ENCODE measurements around the gene SNX10. TPM values are rescaled to one million over a fixed set of nuclear protein-coding genes. Genes with fewer than 3 reads are reported as not detected.
A peak's percentile ranks its signal among the peaks of the same experiment; 100 is the strongest.

The SNX10 gene
- total and polyA plus RNA-seq, 8 donors: 2.9 to 23.5 (median 6.0) TPM

GRCh38 chr7:26363465-26363864, 71.8 kb downstream of the SNX10 start:
- FAIRE-seq (no peak), ATAC-seq (peak in 1 of 4 donors; percentile 21), DNase-seq (no peak)
- intact Hi-C loops (cut with DNase I): loop anchor here in 1 of 3 donors (5.0 to 10.0 kb wide), 2 partner anchors 276 to 469 kb away; no protein-coding TSS in a partner anchor
- peaks cover 0 to 31% (median 22%) of the 10 kb centered on the region in 3 donors for H3K4me1 ChIP-seq
- H3K27ac ChIP-seq: no peak overlapping the region
- no peaks in the 10 kb centered on the region for H3K9me3 ChIP-seq
- no peaks in the 10 kb centered on the region for H3K36me3 ChIP-seq
- TF ChIP-seq, protein P1, sequence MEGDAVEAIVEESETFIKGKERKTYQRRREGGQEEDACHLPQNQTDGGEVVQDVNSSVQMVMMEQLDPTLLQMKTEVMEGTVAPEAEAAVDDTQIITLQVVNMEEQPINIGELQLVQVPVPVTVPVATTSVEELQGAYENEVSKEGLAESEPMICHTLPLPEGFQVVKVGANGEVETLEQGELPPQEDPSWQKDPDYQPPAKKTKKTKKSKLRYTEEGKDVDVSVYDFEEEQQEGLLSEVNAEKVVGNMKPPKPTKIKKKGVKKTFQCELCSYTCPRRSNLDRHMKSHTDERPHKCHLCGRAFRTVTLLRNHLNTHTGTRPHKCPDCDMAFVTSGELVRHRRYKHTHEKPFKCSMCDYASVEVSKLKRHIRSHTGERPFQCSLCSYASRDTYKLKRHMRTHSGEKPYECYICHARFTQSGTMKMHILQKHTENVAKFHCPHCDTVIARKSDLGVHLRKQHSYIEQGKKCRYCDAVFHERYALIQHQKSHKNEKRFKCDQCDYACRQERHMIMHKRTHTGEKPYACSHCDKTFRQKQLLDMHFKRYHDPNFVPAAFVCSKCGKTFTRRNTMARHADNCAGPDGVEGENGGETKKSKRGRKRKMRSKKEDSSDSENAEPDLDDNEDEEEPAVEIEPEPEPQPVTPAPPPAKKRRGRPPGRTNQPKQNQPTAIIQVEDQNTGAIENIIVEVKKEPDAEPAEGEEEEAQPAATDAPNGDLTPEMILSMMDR (IDR thresholded peaks at IDR 0.05): no peak
- no peaks in the 10 kb centered on the region for H3K27me3 ChIP-seq
- no peak overlapping the region for H3K4me3 ChIP-seq
- 23 to 28% methylated on average over 7 of the region's 7 CpGs for WGBS, 2 donors

- ATAC-seq (peak; percentile 78 to 89 (median 88)), FAIRE-seq (peak; percentile 73), DNase-seq (peak in 3 of 6 donors; percentile 52 to 69 (median 55))
- TF ChIP-seq, protein P1 (IDR thresholded peaks at IDR 0.05): peak; percentile 32 to 67 (median 52)
- Histone ChIP-seq H3K4me3 (no peak overlapping the region), H3K36me3 (no peaks in the 10 kb centered on the region), H3K4me1 (peaks cover 0 to 32% (median 22%) of the 10 kb centered on the region in 3 donors), H3K27me3 (no peaks in the 10 kb centered on the region), H3K27ac (peak overlapping the region in 3 of 4 donors; percentile 13 to 73 (median 55)), H3K9me3 (no peaks in the 10 kb centered on the region)
- intact Hi-C loops (cut with DNase I): loop anchor here in 2 of 3 donors (5.0 to 10.0 kb wide), 3 partner anchors 73 to 473 kb away; partner anchors contain the start of gene SNX10 (in 1 of the 2)
- 21 to 22% methylated on average over 13 of the region's 13 CpGs for WGBS, 2 donors
Observed at GRCh38 chr7:26365077-26365900, 73.6 kb downstream of the SNX10 start.

DNA sequence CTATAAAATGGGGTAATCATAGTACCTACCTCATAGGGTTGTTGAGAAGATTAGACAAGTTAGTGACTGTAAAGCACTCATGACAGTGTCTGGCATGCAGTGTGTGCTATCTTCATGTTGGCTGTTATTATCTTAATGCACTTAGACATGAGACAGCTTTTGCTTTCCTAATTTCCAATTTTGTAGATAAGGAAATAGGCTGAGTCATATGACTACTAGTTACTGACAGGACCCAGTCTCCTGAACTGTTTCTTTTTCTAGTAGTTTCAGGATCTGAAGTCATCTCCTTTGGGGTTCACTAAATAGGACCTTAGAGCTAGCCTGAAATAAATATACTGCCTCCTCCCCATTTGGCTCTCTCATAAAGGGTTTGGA, 74.2 kb downstream of the SNX10 start:
- Histone ChIP-seq H3K9me3 (no peaks in the 10 kb centered on the region), H3K36me3 (no peaks in the 10 kb centered on the region), H3K27ac (peak overlapping the region in 3 of 4 donors; percentile 13 to 73 (median 55)), H3K27me3 (no peaks in the 10 kb centered on the region), H3K4me3 (no peak overlapping the region), H3K4me1 (peaks cover 0 to 32% (median 22%) of the 10 kb centered on the region in 3 donors)
- no peak for FAIRE-seq
- TF ChIP-seq, protein P1 (IDR thresholded peaks at IDR 0.05): no peak
- ATAC-seq: no peak
- intact Hi-C loops (cut with DNase I): loop anchor here in 2 of 3 donors (5.0 to 10.0 kb wide), 3 partner anchors 74 to 474 kb away; partner anchors contain the start of gene SNX10 (in 1 of the 2)
- DNase-seq: no peak

- TF ChIP-seq, protein P1 (IDR thresholded peaks at IDR 0.05): no peak
- DNase-seq: peak in 2 of 6 donors; percentile 22 to 37
- intact Hi-C loops (cut with DNase I): loop anchor here in 2 of 3 donors (5.0 to 10.0 kb wide), 3 partner anchors 75 to 475 kb away; partner anchors contain the start of gene SNX10 (in 1 of the 2)
- Histone ChIP-seq H3K4me3 (no peak overlapping the region), H3K27ac (peak overlapping the region in 3 of 4 donors; percentile 39 to 79 (median 73)), H3K36me3 (no peaks in the 10 kb centered on the region), H3K9me3 (no peaks in the 10 kb centered on the region), H3K4me1 (peaks cover 0 to 32% (median 22%) of the 10 kb centered on the region in 3 donors), H3K27me3 (no peaks in the 10 kb centered on the region)
- 54 to 59% methylated on average over 6 of the region's 6 CpGs for WGBS, 2 donors
- no peak for FAIRE-seq
- ATAC-seq: peak; percentile 33 to 67 (median 56)
Observed at GRCh38 chr7:26367219-26367711, 75.6 kb downstream of the SNX10 start.

Measured in pancreas (tissue), 10 donors.